HG03095 (cell line): Measurements from ENCODE around the gene VAT1L.

Experiments
- ATAC-seq: cut with Tn5 transposase; IDR thresholded peaks from one replicate; pipeline ENCODE4 v1.9.1; 2021; ENCODE audit warnings: moderate library complexity; ENCODE audit not compliant: unreplicated experiment

Gene VAT1L

GRCh38 chr16:77868052-77868451 is 79.7 kb downstream of the VAT1L start:
- ATAC-seq: peak; percentile 41

- peak; percentile 78 for ATAC-seq
These were observed 80.1 kb downstream of the VAT1L start for GRCh38 chr16:77868478-77868877.

GRCh38 chr16:77869997-77870813 is 81.8 kb downstream of the VAT1L start:
- ATAC-seq: no peak

- ATAC-seq: no peak
These were observed 83.6 kb downstream of the VAT1L start for GRCh38 chr16:77871932-77872331.

GRCh38 chr16:77873066-77873465 is 84.7 kb downstream of the VAT1L start:
- no peak for ATAC-seq

GRCh38 chr16:77874347-77874746 is 86.0 kb downstream of the VAT1L start:
- ATAC-seq: no peak

GRCh38 chr16:77876776-77877175 is 88.4 kb downstream of the VAT1L start:
- no peak for ATAC-seq

GRCh38 chr16:77877712-77878347 is 89.5 kb downstream of the VAT1L start:
- ATAC-seq: no peak

GRCh38 chr16:77881355-77882030 is 93.1 kb downstream of the VAT1L start:
- no peak for ATAC-seq

- ATAC-seq: no peak
These were observed 94.0 kb downstream of the VAT1L start for GRCh38 chr16:77882358-77882757.

GRCh38 chr16:77885571-77886295 is 97.4 kb downstream of the VAT1L start:
- no peak for ATAC-seq

- ATAC-seq: no peak
These were observed 100.5 kb downstream of the VAT1L start for GRCh38 chr16:77888871-77889270.

GRCh38 chr16:77890075-77890474 is 101.7 kb downstream of the VAT1L start:
- ATAC-seq: no peak

- no peak for ATAC-seq
These were observed 105.8 kb downstream of the VAT1L start for GRCh38 chr16:77894162-77894561.

GRCh38 chr16:77895962-77896361 is 107.6 kb downstream of the VAT1L start:
- no peak for ATAC-seq

GRCh38 chr16:77896415-77897128 is 108.2 kb downstream of the VAT1L start:
- no peak for ATAC-seq

GRCh38 chr16:77897129-77897437 is 108.7 kb downstream of the VAT1L start:
- ATAC-seq: no peak

GRCh38 chr16:77897831-77898605 is 109.7 kb downstream of the VAT1L start:
- ATAC-seq: no peak

- no peak for ATAC-seq
These were observed 110.4 kb downstream of the VAT1L start for GRCh38 chr16:77898671-77899211.

GRCh38 chr16:77899416-77899815 is 111.1 kb downstream of the VAT1L start:
- ATAC-seq: no peak
